ENCODE measurements around the gene PAPOLG.

Gene PAPOLG

GRCh38 chr2:60779426-60779825 lies 23.4 kb downstream of the PAPOLG start:
- H3K9me3 ChIP-seq, result no peaks in the 10 kb centered on the region
- H3K36me3 ChIP-seq, result 0 out of 2 replicates have a peak, but pooled peaks cover 3% of the 10 kb centered on the region
- H3K27me3 ChIP-seq, result no peaks in the 10 kb centered on the region
- DNase-seq, result no peak
- H3K4me3 ChIP-seq (ENCODE audit: low read depth, low read length), result no peak overlapping the region
- no peaks in the 10 kb centered on the region for H3K4me1 ChIP-seq
- TF ChIP-seq CTCF (IDR thresholded peaks at IDR 0.05; ENCODE audit: low read depth, low read length), result no peak

GRCh38 chr2:60780721-60781120 lies 24.7 kb downstream of the PAPOLG start:
- H3K36me3 ChIP-seq, result 0 out of 2 replicates have a peak, but pooled peaks cover 3% of the 10 kb centered on the region

GRCh38 chr2:60793169-60793568 lies 37.1 kb downstream of the PAPOLG start:
- H3K27me3 ChIP-seq, result no peaks in the 10 kb centered on the region
- H3K4me3 ChIP-seq (ENCODE audit: low read depth, low read length), result no peak overlapping the region
- no peak for DNase-seq
- no peaks in the 10 kb centered on the region for H3K9me3 ChIP-seq
- H3K36me3 ChIP-seq, result peaks cover 9% of the 10 kb centered on the region
- no peaks in the 10 kb centered on the region for H3K4me1 ChIP-seq
- no peak for TF ChIP-seq CTCF (IDR thresholded peaks at IDR 0.05; ENCODE audit: low read depth, low read length)

More at GRCh38 chr2:60780721-60781120, 24.7 kb downstream of the PAPOLG start:
- Histone ChIP-seq H3K4me1 (no peaks in the 10 kb centered on the region), H3K9me3 (no peaks in the 10 kb centered on the region), H3K4me3 (ENCODE audit: low read depth, low read length) (no peak overlapping the region), H3K27me3 (no peaks in the 10 kb centered on the region)
- no peak for TF ChIP-seq CTCF (IDR thresholded peaks at IDR 0.05; ENCODE audit: low read depth, low read length)
- no peak for DNase-seq

GRCh38 chr2:60794271-60794863 lies 38.3 kb downstream of the PAPOLG start:
- peaks cover 4% of the 10 kb centered on the region for H3K36me3 ChIP-seq
- H3K4me1 ChIP-seq, result no peaks in the 10 kb centered on the region
- no peaks in the 10 kb centered on the region for H3K27me3 ChIP-seq
- no peak overlapping the region for H3K4me3 ChIP-seq (ENCODE audit: low read depth, low read length)
- DNase-seq, result no peak
- H3K9me3 ChIP-seq, result no peaks in the 10 kb centered on the region
- TF ChIP-seq CTCF (IDR thresholded peaks at IDR 0.05; ENCODE audit: low read depth, low read length), result no peak; the same call in 1 of the 2 replicates

- H3K36me3 ChIP-seq, result peaks cover 4% of the 10 kb centered on the region
- no peak overlapping the region for H3K4me3 ChIP-seq (ENCODE audit: low read depth, low read length)
- no peaks in the 10 kb centered on the region for H3K4me1 ChIP-seq
- no peak for DNase-seq
- TF ChIP-seq CTCF (IDR thresholded peaks at IDR 0.05; ENCODE audit: low read depth, low read length), result no peak
- no peaks in the 10 kb centered on the region for H3K27me3 ChIP-seq
- no peaks in the 10 kb centered on the region for H3K9me3 ChIP-seq
Observed at GRCh38 chr2:60796573-60797509, 40.8 kb downstream of the PAPOLG start.

- H3K4me3 ChIP-seq (ENCODE audit: low read depth, low read length), result no peak overlapping the region
- no peaks in the 10 kb centered on the region for H3K9me3 ChIP-seq
- no peak for DNase-seq
- no peaks in the 10 kb centered on the region for H3K36me3 ChIP-seq
- TF ChIP-seq CTCF (IDR thresholded peaks at IDR 0.05; ENCODE audit: low read depth, low read length), result no peak
- no peaks in the 10 kb centered on the region for H3K4me1 ChIP-seq
- no peaks in the 10 kb centered on the region for H3K27me3 ChIP-seq
Observed at GRCh38 chr2:60804473-60804872, 48.4 kb downstream of the PAPOLG start.
